Testis (tissue), 3 donors: ENCODE measurements around the gene RALGPS1. TPM values are rescaled to one million over a fixed set of nuclear protein-coding genes. Genes with fewer than 3 reads are reported as not detected.

Source experiments
- DNase-seq: peaks from one replicate; pipeline ENCODE4 v3.0.0-alpha.2; 2019
- H3K27ac ChIP-seq, 2 donors: fragments of 200-600 bp; sonication (generic); one replicate each; pipeline ENCODE4 v1.5.1; 2019
- H3K27me3 ChIP-seq: fragments of 200-600 bp; sonication (generic); one replicate; pipeline ENCODE4 v1.5.1; 2019
- H3K36me3 ChIP-seq: fragments of 200-600 bp; sonication (generic); one replicate; pipeline ENCODE4 v1.5.1; 2017; ENCODE audit warnings: low read depth; ENCODE audit errors: missing control alignments
- H3K4me1 ChIP-seq: fragments of 200-600 bp; sonication (generic); one replicate; pipeline ENCODE4 v1.5.1; 2019
- H3K4me3 ChIP-seq, 2 donors: fragments of 200-600 bp; sonication (generic); one replicate each; pipeline ENCODE4 v1.5.1; 2017 to 2019
- H3K9me3 ChIP-seq: fragments of 200-600 bp; sonication (generic); one replicate; pipeline ENCODE4 v1.5.1; 2017
- CTCF ChIP-seq, 3 experiments: fragments of 450-650 bp in 2 of 3; fragments of 200-600 bp in 1 of 3; sonication (generic) in 1 of 3; IDR thresholded peaks; one replicate each; pipeline ENCODE4 v1.5.1; 2016 to 2019; ENCODE audit warnings: antibody characterized with exemption in 3 of 3, mild to moderate bottlenecking in 2 of 3, moderate library complexity in 1 of 3
- POLR2A ChIP-seq: fragments of 450-650 bp; IDR thresholded peaks from one replicate; pipeline ENCODE4 v1.6.1; 2017; ENCODE audit warnings: antibody characterized with exemption, mild to moderate bottlenecking, moderate library complexity
- WGBS, 2 donors: methylation state at CpG; one replicate each; pipeline ENCODE4 v1.1.5; 2018; 5-methylcytosine and 5-hydroxymethylcytosine counted together
- intact Hi-C: fragments of 100-400 bp; cut with DNase I; formaldehyde crosslinking; loops from one replicate; pipeline ENCODE4 v1.15.1; 2023; ENCODE audit warnings: low total_unique reads
- polyA plus RNA-seq: library from polyadenylated mRNA; stranded (reverse); fragments of 350-450 nt; fragmentation: Illumina TruSeq; extraction: RNeasy Lipid Tissue Mini Kit (QIAGEN cat#74804); gene quantifications from one replicate; pipeline ENCODE4 v1.2.3, GENCODE V29; 2014; ENCODE audit warnings: low read depth, low replicate concordance; ENCODE audit not compliant: insufficient read depth
- total RNA-seq, 2 donors: library from RNA; depleted of rRNA; stranded (reverse); fragments of >200 nt; gene quantifications; one replicate each; pipeline ENCODE4 v1.2.3, GENCODE V29; 2016

The RALGPS1 gene
- total and polyA plus RNA-seq, 3 donors from 2014 or later: 35.9 to 48.6 (median 36.9) TPM

- no peak for TF ChIP-seq CTCF (IDR thresholded peaks at IDR 0.05)
- TF ChIP-seq POLR2A: no peak
- H3K36me3 ChIP-seq: no peaks in the 10 kb centered on the region
- WGBS, 2 donors: 53 to 56% methylated on average over 5 of the region's 5 CpGs
- intact Hi-C loops: no loop called here
- no peak overlapping the region for H3K4me3 ChIP-seq
- H3K9me3 ChIP-seq: no peaks in the 10 kb centered on the region
- H3K27ac ChIP-seq: peak overlapping the region in 1 of 2 donors; percentile 41
- H3K27me3 ChIP-seq: no peaks in the 10 kb centered on the region
- no peak for DNase-seq
- H3K4me1 ChIP-seq: no peaks in the 10 kb centered on the region
Observed at GRCh38 chr9:127267793-127268525, 353.4 kb downstream of the RALGPS1 start.

- TF ChIP-seq CTCF (IDR thresholded peaks at IDR 0.05) (no peak), POLR2A (no peak)
- no peaks in the 10 kb centered on the region for H3K9me3 ChIP-seq
- H3K36me3 ChIP-seq: no peaks in the 10 kb centered on the region
- H3K4me3 ChIP-seq: no peak overlapping the region
- WGBS, 2 donors: 85 to 92% methylated on average over 1 of the region's 1 CpG
- H3K27me3 ChIP-seq: no peaks in the 10 kb centered on the region
- no peaks in the 10 kb centered on the region for H3K4me1 ChIP-seq
- intact Hi-C loops: no loop called here
- DNase-seq: no peak
- no peak overlapping the region for H3K27ac ChIP-seq
Observed at GRCh38 chr9:127269449-127269848, 354.9 kb downstream of the RALGPS1 start.

Other genes starting within 250 kb of the RALGPS1 start
- gene ZBTB43, start 109.7 kb upstream of the RALGPS1 start, total RNA-seq: 10 to 100 TPM; 40.3 to 40.6 TPM
- 32.7 TPM for gene ZBTB43, start 109.7 kb upstream of the RALGPS1 start, polyA plus RNA-seq
- 10 to 100 TPM; 14.0 to 14.6 TPM for gene ZBTB34, start 54.1 kb upstream of the RALGPS1 start, total RNA-seq
- gene ZBTB34, start 54.1 kb upstream of the RALGPS1 start, polyA plus RNA-seq: 6.2 TPM
- gene ANGPTL2, start 207.9 kb downstream of the RALGPS1 start, total RNA-seq: 1 to 10 TPM; 2.4 TPM
- 30.7 TPM for gene ANGPTL2, start 207.9 kb downstream of the RALGPS1 start, polyA plus RNA-seq